Kidney glomerular epithelial cell (primary cell): ENCODE measurements around the gene MSRB1.
"Not testable (repeated sequence)": the region's sequence is repeated elsewhere in the genome, so short reads cannot be mapped to it uniquely, and the experiment has no call there.

ENCODE experiments used
- DNase-seq: peaks from one replicate; lab custom pipeline; 2025; lab: John Stamatoyannopoulos, UW

The MSRB1 gene

GRCh38 chr16:1938910-1939309 lies 4.1 kb downstream of the MSRB1 start:
- DNase-seq = no peak

- no peak for DNase-seq
These were observed 4.7 kb downstream of the MSRB1 start for GRCh38 chr16:1938316-1938715.

GRCh38 chr16:1936945-1937479 lies 6.0 kb downstream of the MSRB1 start:
- DNase-seq = no peak

GRCh38 chr16:1933097-1933661 lies 9.8 kb downstream of the MSRB1 start:
- no peak for DNase-seq

- no peak for DNase-seq
These were observed 10.7 kb downstream of the MSRB1 start for GRCh38 chr16:1932050-1933028.

GRCh38 chr16:1930338-1930720 lies 12.7 kb downstream of the MSRB1 start:
- no peak for DNase-seq

GRCh38 chr16:1929578-1930337 lies 13.2 kb downstream of the MSRB1 start:
- DNase-seq = peak; percentile 48

- no peak for DNase-seq
These were observed 13.9 kb downstream of the MSRB1 start for GRCh38 chr16:1929105-1929504.

GRCh38 chr16:1926271-1926670 lies 16.7 kb downstream of the MSRB1 start:
- DNase-seq = no peak

GRCh38 chr16:1924095-1924494 lies 18.9 kb downstream of the MSRB1 start:
- no peak for DNase-seq

GRCh38 chr16:1923299-1924034 lies 19.5 kb downstream of the MSRB1 start:
- no peak for DNase-seq

GRCh38 chr16:1922357-1922756 lies 20.6 kb downstream of the MSRB1 start:
- no peak for DNase-seq

GRCh38 chr16:1920727-1921171 lies 22.2 kb downstream of the MSRB1 start:
- DNase-seq = no peak

GRCh38 chr16:1920122-1920521 lies 22.9 kb downstream of the MSRB1 start:
- DNase-seq = not testable (repeated sequence)

- no peak for DNase-seq
These were observed 23.5 kb downstream of the MSRB1 start for GRCh38 chr16:1919327-1919998.

GRCh38 chr16:1918351-1919326 lies 24.4 kb downstream of the MSRB1 start, which contains the start of gene HS3ST6:
Gene HS3ST6 (minus strand): TSS chr16:1918415. CDS start chr16:1918323, 92 bp downstream.
- DNase-seq = no peak

- no peak for DNase-seq
These were observed 25.2 kb downstream of the MSRB1 start for GRCh38 chr16:1917665-1918350.

- DNase-seq = no peak
These were observed 25.8 kb downstream of the MSRB1 start for GRCh38 chr16:1917056-1917664.

- no peak for DNase-seq
These were observed 26.4 kb downstream of the MSRB1 start for GRCh38 chr16:1916640-1916990.
